GM23338 (cell line): ENCODE measurements around the gene AFF3.

Experiments used
- CREB1 ChIP-seq: fragments of 250-450 bp; sonication (Bioruptor Pico); IDR thresholded peaks from 2 replicates; pipeline ENCODE4 v1.5.0; 2020; ENCODE audit warnings: low read depth, mild to moderate bottlenecking, moderate library complexity
- CTCF ChIP-seq, 2 experiments: fragments of 200-600 bp in 1 of 2; sonication (generic) in 1 of 2; conservative IDR thresholded peaks; 2 replicates each; pipeline versions ENCODE4 v1.5.1 to v1.6.1; 2016 to 2017; ENCODE audit warnings: antibody characterized with exemption in 2 of 2, low read depth in 2 of 2, mild to moderate bottlenecking in 2 of 2, moderate library complexity in 1 of 2
- EZH2 ChIP-seq: fragments of 200-600 bp; sonication (generic); IDR thresholded peaks from one replicate; pipeline ENCODE4 v1.8.0; 2017; ENCODE audit warnings: antibody characterized with exemption, mild to moderate bottlenecking, low read depth; ENCODE audit not compliant: unreplicated experiment
- EZH2phosphoT487 ChIP-seq: fragments of 200-600 bp; sonication (generic); IDR thresholded peaks from one replicate; pipeline ENCODE4 v1.8.1; 2018; ENCODE audit warnings: antibody characterized with exemption; ENCODE audit not compliant: unreplicated experiment
- POLR2AphosphoS5 ChIP-seq: IDR thresholded peaks from 2 replicates; pipeline ENCODE4 v1.6.1; 2016; ENCODE audit warnings: antibody characterized with exemption, low read depth
- REST ChIP-seq: IDR thresholded peaks from one replicate; pipeline ENCODE4 v1.6.1; 2018; ENCODE audit warnings: antibody characterized with exemption; ENCODE audit not compliant: unreplicated experiment
- ZNF331 ChIP-seq: fragments of 250-450 bp; sonication (Bioruptor Pico); IDR thresholded peaks from 2 replicates; pipeline ENCODE4 v1.5.0; 2020; ENCODE audit warnings: low read depth, mild to moderate bottlenecking, moderate library complexity

- TF ChIP-seq CTCF (conservative IDR thresholded peaks at IDR 0.05; ENCODE audit: low read depth in 2 of 2) (no peak), ZNF331 (CRISPR knock-in tag) (no peak), EZH2phosphoT487 (no peak), POLR2AphosphoS5 (no peak), EZH2 (no peak), REST (no peak), CREB1 (CRISPR knock-in tag) (no peak)
Measured at GRCh38 chr2:99695944-99696253, 446.5 kb downstream of the AFF3 start.
